ENCODE results near the gene WDR81.

- no peak for TF ChIP-seq CTCF (IDR thresholded peaks at IDR 0.05)
- TF ChIP-seq POLR2A (IDR thresholded peaks at IDR 0.05; ENCODE audit: low read length): no peak
- TF ChIP-seq MAX (IDR thresholded peaks at IDR 0.05): no peak
- TF ChIP-seq JUN (IDR thresholded peaks at IDR 0.05): no peak
- TF ChIP-seq CBX8 (IDR thresholded peaks at IDR 0.05): no peak
- no peak for TF ChIP-seq REST (IDR thresholded peaks at IDR 0.05)
- TF ChIP-seq RNF2 (IDR thresholded peaks at IDR 0.05; ENCODE audit: borderline replicate concordance, low read depth): no peak
- TF ChIP-seq USF2 (IDR thresholded peaks at IDR 0.05): no peak
- no peak for TF ChIP-seq NPAS2 (CRISPR knock-in tag; IDR thresholded peaks at IDR 0.05; ENCODE audit: borderline replicate concordance)
Measured at GRCh38 chr17:1695365-1695764, 29.1 kb upstream of the WDR81 start.

Measured in A549 (cell line).